Left kidney (tissue), 2 donors: ENCODE data around the gene BGN. TPM values are rescaled to one million over a fixed set of nuclear protein-coding genes. Genes with fewer than 3 reads are reported as not detected.

Source experiments
- DNase-seq: peaks from one replicate; pipeline ENCODE4 v3.0.0-alpha.2; 2013
- polyA plus RNA-seq: library from polyadenylated mRNA; unstranded; fragments of 120-200 nt; gene quantifications from one replicate; pipeline ENCODE4 v1.2.1, GENCODE V29; 2013; ENCODE audit not compliant: insufficient read length

The BGN gene
- polyA plus RNA-seq, 1 donor, result 148 TPM

GRCh38 chrX:153458476-153458875, 36.3 kb upstream of the BGN start:
- no peak for DNase-seq

DNA sequence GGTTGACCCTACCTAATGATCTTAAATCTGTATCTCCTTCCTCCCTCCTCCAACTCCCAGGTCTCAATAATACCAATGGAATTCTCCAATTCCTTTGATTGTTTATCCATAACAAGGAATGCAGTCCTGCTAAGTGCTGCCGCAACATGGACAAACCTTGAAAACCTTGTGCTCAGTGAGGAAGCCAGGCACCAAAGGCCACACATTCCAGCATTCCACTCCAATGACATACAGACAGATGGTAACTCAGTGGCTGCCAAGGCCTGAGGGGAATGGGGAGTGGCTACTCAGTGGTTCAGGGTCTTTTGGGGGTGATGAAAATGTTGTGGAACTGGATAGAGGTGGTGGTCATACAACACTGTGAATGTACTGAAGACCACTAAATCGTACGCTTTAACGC, 34.8 kb upstream of the BGN start:
- DNase-seq, result no peak

GRCh38 chrX:153460826-153461225, 34.0 kb upstream of the BGN start:
- no peak for DNase-seq

DNA sequence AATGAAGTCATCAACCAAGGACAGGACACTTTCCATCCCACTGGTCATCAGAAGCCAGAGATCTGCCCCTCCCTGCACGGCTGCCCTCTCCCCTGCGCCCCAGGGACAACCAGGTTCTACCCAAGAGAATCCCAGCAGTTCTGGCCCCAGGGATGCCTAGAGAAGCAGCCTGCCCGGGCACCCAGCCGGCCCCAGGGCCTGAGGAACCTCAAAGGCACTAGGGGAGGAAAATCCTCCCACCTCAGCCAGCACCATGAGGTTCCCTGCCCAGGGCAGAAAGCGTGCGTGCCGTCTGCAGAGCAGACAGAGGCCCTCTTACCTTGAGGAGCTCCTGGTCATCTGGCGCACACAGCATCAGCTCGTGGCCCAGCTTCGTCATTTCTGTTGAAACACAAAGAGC, 32.5 kb upstream of the BGN start:
- DNase-seq, result no peak

- no peak for DNase-seq
Measured at GRCh38 chrX:153463031-153463430, 31.7 kb upstream of the BGN start.

DNA sequence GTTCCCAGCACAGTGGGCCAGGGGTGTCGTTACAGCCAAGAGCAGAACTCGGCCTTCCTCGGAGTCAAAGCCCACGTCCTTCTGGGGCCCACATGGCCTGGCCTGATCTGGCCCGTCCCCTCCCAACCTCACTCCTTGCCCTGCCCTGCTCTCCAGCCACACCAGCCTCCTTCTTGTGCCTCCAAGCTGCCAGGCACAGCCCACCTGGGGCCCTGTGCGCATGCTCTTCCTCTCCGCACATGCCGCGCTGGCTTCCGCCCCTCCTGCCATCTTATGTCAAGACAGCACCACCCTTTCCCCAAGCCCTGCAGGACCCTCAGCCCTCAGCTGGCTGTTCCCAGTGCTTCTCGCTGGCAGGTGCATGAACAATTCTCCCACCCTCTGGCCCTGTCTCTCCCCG, 31.2 kb upstream of the BGN start:
- DNase-seq, result no peak

DNA sequence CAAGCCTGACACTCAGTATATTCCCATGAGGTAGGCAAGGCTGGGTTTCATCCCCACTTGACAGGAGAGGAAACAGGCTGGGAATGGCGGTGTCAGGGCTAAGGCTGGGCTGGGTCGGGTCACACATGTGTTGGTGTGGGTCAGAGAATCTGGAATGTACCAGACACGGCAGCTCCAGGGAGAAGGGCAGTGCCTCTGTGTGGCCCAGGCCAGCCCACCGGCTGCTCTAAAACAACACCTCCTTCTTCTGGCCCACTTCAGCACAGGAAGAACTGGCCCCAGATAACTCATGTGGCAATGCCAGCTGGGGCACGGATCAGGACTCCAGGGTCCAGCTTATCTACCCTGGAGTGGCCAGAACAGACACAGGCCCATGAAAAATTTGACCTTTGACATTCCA, 30.7 kb upstream of the BGN start:
- DNase-seq, result no peak

DNA sequence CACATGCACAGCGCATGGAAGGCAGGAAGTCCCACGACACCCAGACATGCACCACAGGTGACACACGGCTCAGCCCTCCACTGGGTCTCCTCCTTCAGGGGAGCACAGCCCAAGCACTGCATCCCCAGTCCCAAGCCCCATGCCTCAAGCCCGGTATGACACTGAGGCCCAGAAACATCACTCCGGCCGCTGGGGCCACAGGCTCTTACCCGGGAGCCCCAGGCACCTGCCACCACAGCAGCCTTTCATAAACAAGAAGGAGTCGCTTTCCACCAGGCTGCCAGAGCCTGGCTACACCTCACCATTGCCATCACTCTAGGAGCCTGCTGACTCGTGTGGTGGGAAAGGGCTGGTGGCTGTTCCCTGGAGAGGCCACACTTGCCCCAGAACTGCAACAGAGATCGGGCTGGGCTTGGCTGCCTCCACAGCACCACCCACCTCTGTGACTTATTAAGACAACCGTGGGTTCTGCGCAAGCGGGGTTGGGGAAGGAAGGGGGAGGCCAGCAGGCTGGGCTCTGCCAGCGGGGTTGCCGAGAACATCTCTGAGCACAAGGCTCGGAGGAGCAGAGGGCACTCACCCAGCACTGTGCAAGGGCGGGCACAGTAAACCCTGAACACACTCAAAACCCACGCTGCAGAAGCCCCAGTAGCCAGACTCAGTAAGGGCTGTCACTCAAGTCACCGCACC, 28.9 kb upstream of the BGN start:
- DNase-seq, result no peak

DNA sequence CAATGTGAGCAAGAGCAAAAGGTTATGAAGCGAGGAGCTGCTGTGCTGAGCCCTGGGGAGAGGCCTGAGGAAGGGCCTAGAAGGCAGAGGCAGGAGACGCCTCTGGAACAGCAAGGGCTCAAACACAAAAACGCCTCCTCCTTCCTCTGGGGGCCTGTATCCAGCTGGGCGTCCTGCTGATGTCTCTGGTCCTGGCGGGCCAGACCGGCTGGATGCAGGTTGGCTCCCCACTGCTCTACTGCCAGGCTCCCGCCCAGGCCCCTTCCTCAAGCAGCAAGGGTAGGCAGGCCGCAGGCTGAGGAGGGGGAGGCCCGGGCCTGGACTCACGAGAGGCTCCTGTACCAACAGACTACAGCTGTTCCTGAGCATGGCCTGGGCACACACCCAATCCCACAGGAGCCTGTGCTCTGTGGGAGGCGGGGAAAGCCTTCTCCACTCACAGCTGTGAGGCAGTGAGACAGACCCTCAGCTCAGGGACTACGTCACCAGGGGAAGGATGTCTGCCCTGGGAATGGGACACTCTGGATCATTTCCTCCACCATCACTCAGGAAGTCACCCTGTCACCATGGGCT, 26.7 kb upstream of the BGN start:
- DNase-seq, result no peak

DNA sequence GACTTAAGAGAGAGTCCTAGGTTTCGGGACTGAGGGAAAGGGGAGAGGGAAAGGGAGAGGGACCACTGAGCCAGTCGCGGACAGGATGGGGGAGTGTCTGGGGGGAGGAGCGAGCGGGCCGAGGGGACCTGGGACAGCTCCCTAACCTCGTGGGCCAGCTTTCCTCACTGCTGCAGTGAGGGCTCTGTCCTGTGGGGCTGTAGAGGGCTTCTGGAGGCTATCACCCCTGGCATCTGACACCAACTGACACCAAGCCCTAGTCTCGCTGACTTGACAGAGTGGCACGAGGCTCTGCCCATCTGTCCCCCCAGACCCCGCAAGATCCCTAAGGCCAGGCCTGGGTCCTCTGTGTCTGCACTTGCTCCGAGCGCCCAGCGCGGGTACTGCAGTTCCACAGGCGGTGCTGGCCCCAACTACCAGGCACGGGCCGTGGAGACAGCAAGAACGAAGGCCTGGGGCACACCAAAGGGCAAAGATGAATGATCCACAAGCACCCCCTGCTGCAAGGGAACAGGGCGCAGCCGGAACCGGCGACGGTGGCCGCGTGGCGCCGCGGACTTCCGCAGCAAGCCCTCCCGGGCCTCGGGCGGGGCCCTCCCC, 24.9 kb upstream of the BGN start:
- DNase-seq, result no peak

GRCh38 chrX:153470411-153471363, 24.1 kb upstream of the BGN start, which contains the start of gene HAUS7:
Gene HAUS7 (minus strand): TSS chrX:153470576. CDS start chrX:153470557, 19 bp downstream.
- peak; percentile 80 for DNase-seq

DNA sequence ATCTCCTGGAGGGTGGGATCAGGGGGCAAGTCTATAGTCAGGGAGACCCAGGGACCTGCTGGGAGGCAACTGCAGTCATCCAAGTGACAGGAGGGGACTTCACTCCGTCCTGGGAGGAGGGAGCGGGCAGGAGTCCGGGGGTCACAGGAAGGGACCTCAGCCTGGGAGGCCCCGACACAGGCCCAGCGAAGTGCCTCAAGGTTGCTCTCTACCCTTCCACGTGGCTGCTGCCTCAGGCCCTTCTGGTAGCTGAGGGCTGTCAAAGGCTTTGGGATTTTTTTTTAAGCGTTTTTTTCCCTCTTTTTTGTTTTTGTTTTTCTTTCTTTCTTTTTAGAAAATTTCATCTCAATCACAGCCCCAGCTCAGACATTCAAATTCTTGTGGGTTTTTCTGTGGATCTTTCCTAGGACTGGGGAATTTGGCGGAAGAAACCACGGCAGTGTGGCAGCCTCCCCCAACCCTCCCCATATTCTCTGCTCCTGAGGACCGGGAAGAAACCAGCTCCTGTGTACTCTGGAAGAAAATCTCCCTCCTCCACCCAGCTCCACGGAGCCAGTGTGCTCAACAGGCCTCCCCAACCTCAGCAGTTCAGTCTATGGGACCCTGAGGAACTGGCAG, 23.0 kb upstream of the BGN start:
- no peak for DNase-seq

DNA sequence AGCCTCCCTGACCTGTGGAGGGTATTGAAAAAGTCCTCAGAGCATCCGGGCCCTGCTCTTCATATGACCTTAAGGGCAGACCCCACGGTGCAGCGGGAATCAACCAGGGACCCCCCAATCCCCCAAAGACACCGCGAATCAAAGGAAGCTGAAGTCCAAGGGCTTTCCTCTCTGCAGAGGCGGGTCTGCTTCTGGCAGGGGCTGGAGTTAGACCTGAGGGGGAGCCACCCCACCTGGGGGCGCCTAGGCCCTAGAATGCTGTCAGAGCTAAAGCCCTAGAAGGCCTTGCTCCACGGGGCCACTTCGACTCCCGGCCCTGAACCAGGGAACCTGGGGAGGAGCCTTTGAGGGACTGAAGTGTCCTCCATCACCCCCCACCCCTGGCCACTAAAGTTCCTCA, 21.7 kb upstream of the BGN start:
- no peak for DNase-seq

GRCh38 chrX:153474266-153474665, 20.5 kb upstream of the BGN start:
- no peak for DNase-seq

GRCh38 chrX:153474718-153475117, 20.1 kb upstream of the BGN start:
- no peak for DNase-seq

- no peak for DNase-seq
Measured at GRCh38 chrX:153475271-153475670, 19.5 kb upstream of the BGN start.

DNA sequence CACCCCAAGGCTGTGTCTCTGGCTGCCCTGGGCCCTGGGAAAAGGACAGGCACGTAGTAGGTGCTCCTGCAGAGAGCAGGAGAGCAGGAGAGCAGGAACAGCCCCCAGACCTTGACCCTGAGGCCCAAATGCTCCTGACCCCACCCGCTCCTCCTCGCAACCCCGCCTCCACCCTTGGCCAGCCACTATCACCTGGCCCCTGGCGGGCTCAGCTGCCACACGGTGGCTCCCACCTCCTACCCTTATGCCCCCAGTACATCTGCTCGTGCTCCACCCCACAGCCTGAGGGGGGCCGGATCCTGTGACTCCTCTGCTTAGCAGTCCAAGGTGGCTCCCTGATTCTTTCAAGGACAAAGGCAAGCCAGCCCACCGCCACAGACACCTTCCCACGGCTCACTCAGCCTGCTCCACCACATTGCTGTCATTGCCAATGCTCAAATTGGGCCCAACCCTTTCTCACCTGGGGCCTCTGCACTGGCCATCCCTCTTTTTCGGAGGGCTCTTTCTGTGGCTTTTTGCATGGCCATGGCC, 19.0 kb upstream of the BGN start:
- no peak for DNase-seq

DNA sequence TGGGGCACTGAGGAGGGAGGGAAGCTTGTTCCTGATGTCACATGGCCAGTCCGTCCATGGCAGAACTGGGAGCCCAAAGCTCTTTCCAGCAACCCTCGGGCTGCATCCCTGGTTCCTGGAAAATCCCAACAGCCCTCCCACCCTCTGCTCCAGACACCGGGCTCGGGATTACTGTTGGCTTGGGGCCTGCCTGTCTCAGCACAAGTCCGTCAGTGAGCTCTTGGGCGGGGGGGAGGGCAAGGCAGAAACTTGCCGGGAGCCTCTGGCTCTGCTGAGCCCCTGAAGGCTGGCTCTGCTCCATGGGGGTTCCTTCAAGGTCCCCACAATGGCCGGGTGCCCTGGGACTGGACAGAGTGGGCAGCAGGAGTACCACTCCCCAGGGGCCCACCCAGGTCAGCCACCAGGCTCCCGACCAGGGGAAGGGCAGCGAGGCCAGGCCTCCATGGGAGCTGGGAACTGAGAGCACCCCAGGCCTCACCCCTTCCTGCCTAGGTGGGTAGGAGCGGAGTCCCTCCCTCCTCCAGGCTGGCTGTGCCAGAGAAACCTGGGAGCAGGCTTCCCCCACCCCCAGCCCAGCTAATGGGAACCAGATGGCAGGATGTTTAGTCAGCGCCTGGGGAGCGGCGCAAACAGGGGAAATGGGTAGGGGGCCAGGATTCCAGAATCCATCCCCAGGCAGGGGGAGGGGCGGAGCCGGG, 18.0 kb upstream of the BGN start:
- DNase-seq, result no peak

DNA sequence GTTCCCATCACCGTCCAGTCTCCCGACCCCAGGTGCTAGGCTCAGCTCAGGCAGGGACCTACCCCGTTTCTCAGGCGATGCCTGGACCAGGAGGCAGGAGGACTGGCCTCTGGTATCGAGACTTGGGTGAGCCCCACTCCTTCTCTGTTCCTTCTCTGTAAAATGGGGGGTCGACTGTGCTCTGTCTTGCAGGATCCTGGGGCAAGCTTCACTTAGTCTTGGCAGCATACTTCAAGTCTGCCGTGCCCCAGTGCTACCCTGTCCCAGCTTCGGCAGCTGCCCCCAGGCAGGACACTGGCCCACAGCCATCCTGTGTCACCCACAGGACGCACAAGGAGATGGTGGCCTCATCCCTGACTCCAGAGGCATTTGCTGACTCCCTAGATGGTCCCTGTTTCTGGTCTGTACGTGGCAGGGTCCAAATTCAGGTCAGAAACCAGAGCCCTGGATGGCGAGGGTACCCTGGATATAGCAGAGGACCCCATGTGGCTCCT, 17.4 kb upstream of the BGN start:
- DNase-seq, result no peak

GRCh38 chrX:153477901-153478300, 16.9 kb upstream of the BGN start:
- DNase-seq, result no peak

DNA sequence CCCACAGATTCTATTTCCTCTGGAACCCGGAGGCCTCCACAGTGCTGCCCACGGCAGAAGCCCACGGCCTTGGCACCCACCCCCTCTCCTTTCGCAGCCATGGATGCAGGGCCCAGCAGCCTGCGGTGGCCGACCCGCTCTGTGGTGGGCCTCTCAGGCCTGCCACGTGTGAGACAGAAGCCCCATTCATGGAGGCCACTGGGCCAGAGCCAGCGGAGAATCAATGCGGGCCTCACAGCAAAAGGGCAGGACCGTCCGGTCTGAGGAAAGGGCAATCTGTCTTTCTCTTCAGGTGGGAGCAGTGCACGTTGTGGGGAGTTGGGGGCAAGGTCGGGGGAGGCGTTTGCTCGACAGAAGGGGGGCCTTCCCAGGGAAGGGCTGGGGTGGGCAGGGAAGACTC, 16.0 kb upstream of the BGN start:
- DNase-seq, result no peak
